C4-2B (cell line): ENCODE measurements around the gene PFDN1.

Experiments
- CTCF ChIP-seq: fragments of 450-650 bp; conservative IDR thresholded peaks from 2 replicates; pipeline ENCODE4 v1.5.1; 2017; ENCODE audit warnings: mild to moderate bottlenecking
- ZFX ChIP-seq: fragments of 450-650 bp; IDR thresholded peaks from 2 replicates; pipeline ENCODE4 v1.6.1; 2017

GRCh38 chr5:140349244-140349643, 46.3 kb upstream of the PFDN1 start:
- no peak for TF ChIP-seq CTCF
- TF ChIP-seq ZFX, result no peak
